ENCODE data around the gene CSNK1D.

The CSNK1D gene

DNA sequence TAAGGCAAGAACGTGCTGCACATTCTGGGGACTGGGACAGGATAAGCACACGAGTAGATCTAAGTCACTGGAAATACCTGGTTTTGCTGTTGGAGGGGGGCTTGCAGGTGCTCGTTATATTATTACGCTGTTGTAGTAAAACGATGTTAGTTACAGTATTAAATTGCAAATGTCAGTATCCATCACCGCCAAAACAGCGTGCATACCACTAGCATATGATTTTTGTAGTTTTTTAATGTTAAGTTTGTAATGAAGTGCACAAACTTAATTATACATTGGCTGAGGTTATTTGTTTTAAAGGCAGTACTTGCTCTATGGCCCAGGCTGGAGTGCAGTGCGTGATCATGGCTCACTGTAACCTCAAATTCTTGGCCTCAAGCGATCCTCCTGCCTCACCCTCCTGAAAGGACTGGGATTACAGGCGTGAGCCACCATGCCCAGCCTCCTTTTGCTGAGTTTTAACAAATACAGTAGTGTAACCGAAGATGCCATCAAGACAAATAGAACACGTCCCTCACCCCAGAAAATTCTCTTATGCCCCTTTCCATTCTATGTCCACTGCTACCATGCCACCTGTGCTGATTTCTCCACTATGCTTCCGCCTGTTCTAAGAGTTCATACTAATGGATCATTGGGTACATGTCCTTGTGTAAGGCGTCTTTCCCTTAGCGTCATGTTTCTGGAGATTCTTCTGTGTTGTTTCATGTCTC lies 20.7 kb upstream of the CSNK1D start:
- DNase-seq (ENCODE audit: low read depth): no peak

DNA sequence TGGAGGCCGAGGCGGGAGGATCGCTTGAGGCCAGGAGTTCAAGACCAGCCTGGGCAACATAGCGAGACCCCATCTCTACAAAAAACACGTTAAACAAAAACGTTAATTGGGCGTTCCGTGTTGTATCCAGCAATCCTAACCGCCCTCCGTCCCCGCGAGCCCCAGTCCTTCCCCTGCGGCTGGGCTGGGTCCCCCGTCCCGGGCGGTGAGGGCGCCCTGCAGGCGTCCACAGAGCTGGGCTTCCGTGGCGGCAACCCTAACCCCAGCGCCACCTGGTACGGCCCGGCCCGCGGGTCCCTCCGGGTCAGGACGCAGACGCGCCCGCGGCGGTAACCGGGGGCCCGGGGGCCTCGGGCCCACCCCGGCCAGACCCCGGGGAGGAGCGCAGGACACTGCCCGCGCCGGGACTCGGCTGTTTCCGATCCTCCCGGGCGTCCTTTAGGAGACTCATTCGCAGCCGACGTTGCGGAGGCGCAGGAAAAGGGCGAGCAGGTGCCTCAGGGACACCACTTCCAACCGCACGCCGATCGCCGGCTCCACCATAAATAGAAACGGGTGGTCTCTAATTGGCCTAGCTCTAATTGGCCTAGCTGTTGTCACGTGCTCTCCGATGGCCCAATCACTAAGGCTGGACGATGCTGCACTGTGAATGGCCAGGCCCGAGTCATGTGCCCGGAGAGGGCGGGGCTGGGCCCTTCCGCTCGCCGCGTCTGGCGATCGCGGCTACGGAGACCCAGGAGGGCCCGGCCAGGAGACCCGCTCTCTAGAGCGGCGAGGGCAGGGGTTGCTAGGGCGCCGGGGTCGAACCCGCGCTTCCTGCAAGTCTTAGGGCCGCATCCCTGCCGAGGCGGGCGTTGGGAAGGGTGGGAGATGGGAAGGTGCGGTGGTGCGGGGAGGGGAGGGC lies 19.0 kb upstream of the CSNK1D start:
- peak; percentile 84 for DNase-seq (ENCODE audit: low read depth)

DNA sequence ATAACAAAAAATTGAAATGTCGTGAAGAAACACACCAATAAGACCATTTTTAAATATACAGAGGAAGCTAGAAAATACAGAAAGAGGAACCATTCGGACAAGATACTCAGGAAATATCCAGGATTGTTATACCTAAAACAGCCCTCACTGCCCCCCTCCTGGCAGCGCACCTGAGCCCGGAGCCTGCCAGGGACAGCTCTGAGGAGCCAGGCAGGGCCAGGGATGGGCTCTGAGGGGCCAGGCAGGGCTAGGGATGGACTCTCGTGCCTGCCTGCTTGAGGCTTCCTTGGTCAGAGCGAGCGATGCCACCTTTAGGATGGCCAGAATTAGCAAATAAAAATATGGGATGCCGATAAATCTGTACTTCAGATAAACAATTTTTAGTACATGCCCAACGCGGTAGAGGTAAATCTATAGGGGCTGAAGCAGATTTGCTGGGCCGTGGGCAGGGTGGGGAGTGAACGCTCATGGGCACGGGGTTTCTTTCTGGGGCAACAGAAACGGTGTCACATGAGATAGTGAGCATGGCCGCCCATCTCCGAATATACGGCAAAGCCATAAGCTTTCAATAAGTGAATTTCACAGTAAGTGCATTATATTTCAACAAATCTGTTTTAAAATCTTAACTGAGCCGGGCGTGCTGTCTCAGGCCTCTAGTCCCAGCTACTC lies 18.2 kb upstream of the CSNK1D start:
- DNase-seq (ENCODE audit: low read depth): no peak

DNA sequence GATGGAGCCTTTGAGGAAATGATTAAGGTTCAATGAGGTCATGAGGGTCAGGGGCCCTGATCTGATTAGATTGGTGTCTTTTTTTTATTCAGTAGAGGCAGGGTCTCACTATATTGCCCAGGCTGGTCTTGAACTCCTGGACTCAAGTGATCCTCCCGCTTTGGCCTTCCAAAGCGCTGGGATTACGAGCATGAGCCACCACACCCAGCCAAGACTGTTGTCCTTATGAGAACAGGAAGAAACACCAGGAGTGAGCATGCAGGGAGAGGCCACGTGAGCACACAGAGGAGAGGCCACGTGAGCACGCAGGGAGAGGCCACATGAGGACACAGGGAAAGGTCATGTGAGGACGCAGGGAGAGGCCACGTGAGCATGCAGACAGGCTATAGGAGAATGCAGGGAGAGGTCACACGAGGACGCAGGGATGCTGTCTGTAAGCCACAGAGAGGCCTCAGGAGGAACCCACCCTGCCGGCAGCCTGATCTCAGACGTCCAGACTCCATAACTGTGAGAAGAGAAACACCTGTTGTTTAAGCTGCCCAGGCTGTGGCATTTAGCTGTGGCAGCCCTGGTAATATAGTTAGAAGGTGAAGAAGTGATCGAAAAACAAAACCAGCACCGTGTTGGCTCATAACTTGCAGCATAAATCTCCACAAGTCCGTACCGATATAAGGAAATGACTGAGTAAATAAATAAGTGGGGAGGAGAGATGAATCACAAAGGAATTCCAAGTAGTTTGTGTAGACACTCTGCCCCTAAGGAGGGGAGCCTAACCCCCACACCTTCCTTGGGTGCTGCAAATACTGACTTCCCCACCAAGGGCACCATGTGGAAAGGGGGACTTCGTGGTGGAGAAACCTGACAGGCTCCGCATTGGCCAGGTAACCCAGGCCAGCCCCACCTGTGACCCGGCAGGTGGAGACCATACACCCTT lies 14.6 kb upstream of the CSNK1D start:
- DNase-seq (ENCODE audit: low read depth): no peak

DNA sequence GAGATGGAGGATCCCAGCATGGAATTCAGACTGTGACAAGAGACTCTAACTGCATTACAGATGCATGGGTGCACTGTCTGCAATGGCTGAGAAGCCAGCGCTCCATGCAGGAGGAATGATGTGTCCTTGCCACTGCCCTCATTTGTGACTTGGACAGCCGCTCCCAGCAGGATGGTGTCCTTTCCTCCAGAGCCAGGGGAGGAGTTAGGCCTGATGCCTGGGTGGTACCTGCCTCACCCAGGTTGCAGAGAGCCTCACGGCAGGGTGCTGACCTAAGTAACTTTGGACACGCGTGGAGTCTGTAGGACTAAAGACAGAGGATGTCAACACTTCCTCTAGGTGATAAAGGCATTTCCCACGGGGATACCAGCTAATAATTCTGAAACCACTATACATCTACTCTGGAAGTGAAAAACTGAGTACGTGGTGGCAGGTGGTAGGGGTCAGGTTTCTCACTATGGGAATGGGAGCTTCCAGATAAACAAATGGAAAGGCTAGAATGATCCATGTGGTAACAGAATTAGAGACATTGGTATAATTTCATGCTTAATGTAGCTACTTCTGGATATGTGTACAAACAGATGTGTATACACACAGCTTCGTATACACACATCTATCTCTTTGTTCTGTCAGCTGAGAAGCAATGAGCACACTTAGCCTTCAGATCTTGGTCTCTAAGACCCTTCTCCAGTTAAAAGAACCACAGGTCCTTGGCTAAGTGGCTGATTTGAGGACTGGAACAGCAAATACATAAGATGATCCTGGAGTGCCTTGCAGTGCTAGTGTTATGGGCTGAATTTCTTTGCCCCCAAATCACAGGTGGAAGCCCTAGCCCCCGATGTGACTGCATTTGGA lies 13.7 kb upstream of the CSNK1D start:
- no peak for DNase-seq (ENCODE audit: low read depth)

DNA sequence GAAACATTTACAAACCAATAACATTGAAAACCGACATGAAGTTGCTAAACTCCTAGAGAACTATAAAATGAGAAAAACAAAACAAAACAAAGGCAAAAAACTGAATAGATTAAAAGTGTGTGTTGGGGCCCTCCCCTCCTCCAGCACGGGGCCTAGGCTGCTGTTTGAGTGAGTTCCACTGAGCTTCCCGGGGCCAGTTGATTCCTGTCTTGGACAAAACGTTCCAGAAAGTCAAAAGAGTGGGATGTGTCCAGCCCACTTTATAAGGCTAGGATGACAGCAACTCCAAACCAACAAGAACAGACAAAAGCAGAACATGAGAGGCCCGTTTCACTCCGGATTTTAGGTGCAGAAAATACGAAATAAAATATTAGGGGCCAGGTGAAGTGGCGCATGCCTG lies 11.6 kb upstream of the CSNK1D start:
- DNase-seq (ENCODE audit: low read depth): no peak

DNA sequence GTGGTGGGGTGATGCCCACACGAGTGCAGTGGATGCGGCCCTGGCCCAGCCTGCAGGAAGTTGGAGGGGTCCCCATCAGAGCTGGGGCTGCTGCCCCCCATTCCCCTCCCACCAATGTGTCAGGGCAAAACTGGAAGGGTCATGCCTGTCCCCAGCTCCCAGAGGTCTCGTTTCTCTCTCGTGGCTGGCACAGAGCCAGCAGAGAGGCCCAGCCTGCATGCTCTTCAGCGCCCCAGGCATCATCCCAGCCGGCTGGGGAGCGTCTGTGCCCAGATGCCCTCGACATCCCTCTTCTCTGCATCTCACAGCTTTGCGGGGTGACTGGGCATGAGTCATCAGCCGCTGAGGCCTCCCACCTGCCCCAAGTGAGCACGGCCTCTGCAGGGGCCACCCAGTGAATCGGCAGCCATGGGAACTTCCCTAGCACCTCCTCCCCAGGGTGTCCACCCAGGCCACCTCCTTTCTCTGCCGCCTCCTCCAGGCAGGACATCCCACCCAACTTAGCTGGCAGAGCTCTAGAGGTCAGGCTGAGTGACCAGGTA lies 9.8 kb upstream of the CSNK1D start:
- no peak for DNase-seq (ENCODE audit: low read depth)

DNA sequence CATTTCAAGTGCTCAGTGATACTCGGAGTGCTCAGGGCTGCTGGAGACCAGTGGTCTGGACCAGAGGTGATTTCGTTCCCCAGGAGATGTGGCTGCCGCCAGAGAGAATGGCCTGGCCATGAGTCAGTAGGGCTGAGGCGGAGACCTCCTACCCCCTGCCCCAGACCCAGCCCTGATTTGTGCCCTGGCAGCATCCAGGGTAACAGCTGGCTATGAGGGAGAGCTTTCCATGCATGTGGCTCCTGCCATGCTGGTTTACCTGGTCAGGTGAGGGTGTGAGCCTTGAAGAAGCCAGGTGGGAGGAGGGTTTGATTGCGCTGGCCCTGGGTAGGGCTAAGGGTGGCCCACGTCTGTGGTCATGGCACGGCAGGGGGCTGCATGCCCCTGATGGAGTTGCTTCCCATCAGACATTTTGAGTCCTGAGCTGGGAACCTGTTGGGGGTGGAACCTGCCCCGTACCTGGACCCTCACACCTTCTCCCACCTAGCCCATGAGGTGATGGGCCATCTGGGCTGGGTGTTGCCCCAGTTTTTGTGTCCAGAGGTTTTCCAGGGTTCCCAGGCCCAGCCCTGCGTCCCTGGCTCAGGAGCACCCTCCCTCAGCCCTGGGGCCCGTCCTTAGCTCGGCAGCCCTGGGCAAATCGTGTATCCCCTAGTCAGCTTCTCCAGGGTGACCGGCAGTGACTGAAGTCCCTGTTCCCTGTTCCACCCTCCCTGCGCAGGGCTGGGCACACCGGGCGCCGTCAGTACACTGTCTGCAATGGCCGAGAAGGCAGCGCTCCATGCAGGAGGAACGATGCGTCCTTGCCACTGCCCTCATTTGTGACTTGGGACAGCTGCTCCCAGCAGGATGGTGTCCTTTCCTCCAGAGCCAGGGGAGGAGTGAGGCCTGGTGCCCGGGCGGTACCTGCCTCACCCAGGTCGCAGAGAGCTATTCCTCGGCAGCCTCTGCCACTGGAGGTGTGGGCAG lies 9.0 kb upstream of the CSNK1D start:
- no peak for DNase-seq (ENCODE audit: low read depth)

DNA sequence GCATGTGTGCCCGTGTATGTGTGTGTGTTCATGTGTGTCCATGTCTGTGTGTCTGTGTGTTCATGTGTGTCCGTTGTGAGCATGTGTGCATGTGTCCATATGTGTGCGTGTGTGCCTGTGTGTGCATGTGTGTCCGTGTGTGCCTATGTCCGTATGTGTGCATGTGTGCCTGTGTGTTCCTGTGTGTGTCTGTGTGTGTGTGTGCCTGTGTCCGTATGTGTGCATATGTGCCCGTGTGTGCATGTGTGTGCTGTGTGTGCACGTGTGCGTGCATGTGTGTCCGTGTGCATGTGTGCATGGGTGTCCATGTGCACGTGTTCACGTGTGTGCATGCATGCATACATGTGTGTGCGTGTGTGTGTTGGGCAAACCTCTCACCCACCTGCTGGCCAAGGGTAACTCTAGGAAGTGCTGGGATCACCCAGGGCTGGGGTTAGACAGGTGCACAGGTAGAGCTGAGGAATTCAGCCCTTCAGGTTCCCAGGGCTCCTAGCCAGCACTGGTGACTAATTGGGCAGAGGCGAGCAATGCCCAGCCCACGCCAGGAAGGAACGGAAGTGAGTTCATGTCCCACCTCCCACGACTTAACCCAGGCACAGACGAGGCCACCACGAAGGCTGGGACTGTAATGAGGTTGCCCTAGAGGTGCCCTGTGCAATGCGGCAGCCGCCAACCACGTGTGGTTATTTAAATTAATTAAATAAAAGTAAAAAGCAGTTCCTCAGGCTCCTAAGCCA lies 8.2 kb upstream of the CSNK1D start:
- DNase-seq (ENCODE audit: low read depth): no peak

DNA sequence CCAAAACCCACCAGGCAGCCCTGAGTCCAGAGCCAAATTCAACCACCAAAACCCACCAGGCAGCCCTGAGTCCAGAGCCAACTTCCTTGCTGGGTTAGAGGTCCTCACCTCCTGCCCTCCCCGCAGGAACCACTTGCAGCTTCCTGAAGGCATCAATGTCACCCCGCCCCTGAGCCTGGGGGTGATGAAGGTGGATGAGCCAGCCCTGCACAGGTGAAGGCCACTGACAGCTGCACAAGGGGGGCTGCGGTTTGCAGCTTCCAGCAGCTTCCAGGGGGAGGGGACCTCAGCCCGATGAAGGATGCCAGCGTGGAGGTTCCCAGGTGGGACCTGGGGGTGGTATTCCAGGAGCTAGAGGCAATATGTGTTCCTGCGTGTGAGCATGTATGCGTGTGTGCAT lies 7.6 kb upstream of the CSNK1D start:
- DNase-seq (ENCODE audit: low read depth): no peak

DNA sequence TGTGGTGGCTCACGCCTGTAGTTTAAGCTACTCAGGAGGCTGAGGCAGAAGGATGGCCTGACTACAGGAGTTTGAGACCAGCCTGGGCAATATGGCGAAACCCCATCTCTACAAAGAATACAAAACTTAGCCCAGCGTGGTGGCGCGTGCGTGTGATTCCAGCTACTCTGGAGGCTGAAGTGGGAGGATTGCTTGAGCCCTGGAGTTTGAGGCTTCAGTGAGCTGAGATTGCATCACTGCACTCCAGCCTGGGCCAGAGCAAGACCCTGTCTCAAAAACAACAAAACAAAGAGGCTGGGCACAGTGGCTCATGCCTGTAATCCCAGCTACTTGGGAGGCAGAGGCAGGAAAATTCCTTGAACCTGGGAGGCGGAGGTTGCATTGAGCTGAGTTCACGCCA lies 7.0 kb upstream of the CSNK1D start:
- DNase-seq (ENCODE audit: low read depth): no peak

DNA sequence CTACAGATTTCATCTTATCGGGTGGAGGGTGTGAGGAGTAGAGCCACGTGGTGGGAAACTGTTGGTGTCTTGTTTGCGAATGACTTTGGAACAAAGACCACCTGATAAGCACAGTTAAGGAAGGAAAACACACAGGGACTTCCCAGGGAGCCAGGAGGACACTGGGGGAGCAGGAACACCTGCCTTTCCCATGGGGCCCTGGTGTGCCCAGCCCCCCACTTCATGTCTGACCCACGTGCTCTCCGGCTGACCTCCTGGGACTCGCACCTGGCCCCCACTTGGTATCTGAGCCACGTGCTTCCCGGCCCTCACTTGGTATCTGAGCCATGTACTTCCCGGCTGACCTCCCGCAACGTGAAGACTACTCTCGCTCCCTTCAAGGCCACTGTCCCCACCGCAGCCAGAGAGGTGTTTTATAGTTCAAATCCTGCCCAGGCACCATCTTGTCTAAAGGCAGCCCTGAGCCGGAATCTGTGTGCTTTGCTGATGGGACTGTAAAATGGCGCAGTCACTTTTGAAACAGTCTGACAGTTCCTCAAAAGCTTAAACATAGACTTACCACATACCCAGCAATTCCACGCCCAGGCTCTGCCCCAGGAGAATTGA lies 5.4 kb upstream of the CSNK1D start:
- no peak for DNase-seq (ENCODE audit: low read depth)

DNA sequence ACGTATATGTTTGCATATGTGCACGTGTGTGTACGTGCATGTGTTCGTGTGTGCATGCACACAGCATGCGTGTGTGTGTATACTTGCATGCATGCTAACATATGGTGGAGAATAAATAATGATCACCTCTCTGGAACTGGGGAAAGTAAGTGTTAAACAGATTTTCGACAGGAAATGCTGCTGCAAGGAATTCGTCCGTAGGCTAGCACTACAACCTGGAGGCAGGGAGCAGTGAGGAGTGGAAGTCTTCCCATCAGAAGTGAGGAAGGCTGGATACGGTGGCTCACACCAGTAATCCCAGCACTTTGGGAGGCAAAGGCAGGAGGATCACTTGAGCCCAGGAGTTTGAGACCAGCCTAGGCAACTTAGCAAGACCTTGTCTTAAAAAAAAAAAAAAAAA lies 4.8 kb upstream of the CSNK1D start:
- no peak for DNase-seq (ENCODE audit: low read depth)

DNA sequence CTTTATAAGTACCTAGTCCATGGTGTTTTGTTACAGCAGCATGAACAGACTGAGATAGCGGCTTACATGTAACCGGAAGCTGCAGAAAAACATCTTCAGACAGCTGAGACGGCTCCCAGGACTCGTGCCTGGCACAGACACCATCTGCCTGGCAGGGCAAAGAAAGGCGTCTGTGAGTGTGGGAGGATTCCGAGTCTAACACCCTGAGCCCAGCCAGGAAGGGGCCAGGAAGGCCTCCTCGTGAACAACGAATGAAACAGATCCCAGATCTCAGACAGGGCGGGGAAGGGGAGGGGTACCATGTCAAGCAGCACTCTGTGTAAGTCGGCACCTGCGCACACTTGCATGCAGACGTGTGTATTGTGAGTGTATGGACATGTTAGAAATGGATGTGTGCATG lies 4.4 kb upstream of the CSNK1D start:
- no peak for DNase-seq (ENCODE audit: low read depth)

DNA sequence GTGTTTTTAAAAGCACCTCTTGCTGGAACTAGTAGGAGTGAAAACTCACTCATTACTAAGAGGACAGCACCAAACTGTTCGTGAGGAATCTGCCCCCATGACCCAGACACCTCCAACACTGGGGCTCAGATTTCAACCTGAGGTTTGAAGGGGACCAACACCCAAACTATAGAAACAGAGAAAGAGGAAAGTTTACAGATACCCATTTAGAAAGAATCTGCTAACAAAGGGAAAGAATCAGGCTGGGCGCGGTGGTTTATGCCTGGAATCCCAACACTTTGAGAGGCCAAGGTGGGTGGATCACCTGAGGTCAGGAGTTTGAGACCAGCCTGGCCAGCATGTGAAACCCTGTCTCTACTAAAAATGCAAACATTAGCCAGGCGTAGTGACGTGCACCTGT lies 3.4 kb upstream of the CSNK1D start:
- DNase-seq (ENCODE audit: low read depth): no peak

DNA sequence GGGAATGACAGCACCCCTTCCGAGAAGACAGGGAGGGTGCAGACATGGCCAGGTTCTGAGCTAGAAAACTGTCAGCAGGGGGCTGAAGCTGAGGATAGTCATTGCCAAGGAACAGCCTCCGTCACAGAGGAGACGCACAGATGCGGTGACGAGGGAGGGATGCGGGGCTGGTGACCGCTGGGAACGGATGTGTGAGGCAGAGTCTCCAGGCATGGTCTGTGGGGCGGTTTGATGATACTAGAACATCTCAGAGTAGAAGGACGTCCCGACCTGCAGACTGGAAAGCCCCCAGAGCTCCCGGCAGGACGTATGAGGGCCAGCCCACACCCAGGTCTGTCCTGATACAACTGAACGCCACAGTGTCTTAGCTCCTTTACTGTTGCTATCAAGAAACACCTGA lies 1.8 kb upstream of the CSNK1D start:
- DNase-seq (ENCODE audit: low read depth): no peak

DNA sequence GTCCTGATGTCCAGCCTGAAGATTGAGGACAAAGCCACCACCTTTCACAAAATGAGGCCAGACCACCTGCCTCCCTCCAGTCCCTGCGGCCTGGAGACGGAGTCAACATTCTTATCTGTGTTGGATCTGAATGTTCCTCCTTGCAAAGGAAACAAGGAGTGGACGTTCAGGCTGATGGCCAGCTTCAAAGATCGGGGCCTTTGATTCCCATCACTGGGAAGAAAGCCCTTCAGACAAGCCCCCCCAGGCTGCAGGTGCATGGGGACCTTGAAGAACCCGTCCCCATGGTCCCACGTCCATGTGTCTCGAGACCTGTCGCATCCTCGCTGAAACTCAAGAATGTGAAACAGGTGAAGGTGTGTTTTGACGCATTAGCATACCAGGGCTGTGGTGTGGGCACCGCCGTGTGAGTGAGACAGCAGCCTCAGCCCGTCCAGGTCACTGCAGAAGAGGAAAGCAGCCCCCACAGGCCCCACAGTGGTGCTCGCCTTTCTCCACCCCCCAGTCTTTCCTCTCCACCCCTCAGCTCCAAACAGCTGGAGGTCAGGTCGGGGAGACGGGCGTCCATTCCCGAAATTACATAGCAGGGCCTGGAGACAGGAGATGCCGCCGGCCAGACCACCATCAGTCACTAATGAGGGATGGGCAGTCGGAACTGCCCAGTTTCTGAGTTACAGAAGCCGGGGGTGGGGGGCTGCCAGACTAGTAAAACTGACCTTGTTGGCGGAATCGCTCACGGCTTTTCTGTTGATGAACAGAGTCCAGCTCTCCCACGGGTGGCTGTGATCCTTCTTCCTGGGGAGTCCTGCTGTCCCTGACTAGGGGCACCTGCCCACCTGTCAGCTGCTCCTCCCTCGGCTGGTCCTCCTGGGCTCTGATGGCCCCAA lies 877 bp upstream of the CSNK1D start:
- no peak for DNase-seq (ENCODE audit: low read depth)

Measured in activated T-cell treated with anti-CD3 and anti-CD28 coated beads for 1 hour (primary cell).